DOHH2 (cell line): Measurements from ENCODE around the gene SEMA4C.

ENCODE experiments used
- CTCF ChIP-seq: fragments of 200-600 bp; sonication (generic); IDR thresholded peaks from one replicate; pipeline ENCODE4 v1.5.1; 2014; ENCODE audit warnings: antibody characterized with exemption, mild to moderate bottlenecking, low read depth, low read length; ENCODE audit not compliant: poor library complexity, severe bottlenecking
- EZH2phosphoT487 ChIP-seq: fragments of 200-600 bp; sonication (generic); IDR thresholded peaks from 2 replicates; pipeline ENCODE4 v1.6.1; 2017; ENCODE audit warnings: borderline replicate concordance, mild to moderate bottlenecking, antibody characterized with exemption, low read length, moderate library complexity, mixed read lengths

DNA sequence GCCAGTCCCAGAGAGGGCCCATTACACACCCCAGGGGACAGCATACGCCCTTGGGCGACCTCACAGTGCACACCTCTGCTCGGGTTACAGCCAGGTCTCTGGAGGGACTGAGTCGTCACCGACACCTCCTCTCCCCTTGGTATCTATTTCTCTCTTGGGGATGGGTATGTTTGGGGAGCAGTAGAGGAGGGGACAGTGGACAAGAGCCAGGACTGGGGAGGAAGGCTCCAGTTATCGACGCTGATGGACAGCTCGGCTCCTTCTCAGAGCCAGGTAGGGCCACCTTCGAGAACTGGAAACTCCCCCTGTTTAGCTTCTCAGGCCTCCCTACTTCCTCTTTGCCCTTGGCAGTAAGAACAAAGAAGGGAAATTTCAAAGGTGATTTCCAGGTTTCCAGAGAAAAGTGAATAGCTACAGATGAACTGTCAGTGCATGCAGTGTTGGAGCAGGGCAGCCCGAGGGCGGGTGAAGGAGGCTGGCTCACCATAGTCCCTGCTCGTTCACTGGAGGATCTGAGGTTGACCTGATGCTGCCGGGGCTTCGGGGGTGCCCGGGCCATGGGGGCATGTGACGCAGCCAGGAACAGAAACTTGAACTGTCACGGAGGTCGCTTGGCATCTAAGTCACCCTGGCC lies 4.4 kb upstream of the SEMA4C start:
- TF ChIP-seq CTCF (no peak), EZH2phosphoT487 (peak; percentile 45; the same call in 1 of the 2 replicates)
